K562 treated with DMSO at 1 percent for 24 hours (cell line): ENCODE data around the gene RHOC. TPM values are rescaled to one million over a fixed set of nuclear protein-coding genes. Genes with fewer than 3 reads are reported as not detected.

Source experiments
- total RNA-seq: library from RNA; unstranded; fragments of 300-600 nt; gene quantifications from 2 replicates; pipeline ENCODE4 v1.2.3, GENCODE V29; 2022; ENCODE audit warnings: low read depth; ENCODE audit not compliant: insufficient read depth

Gene RHOC
- 342 and 343 TPM in 2 replicates for total RNA-seq

DNA sequence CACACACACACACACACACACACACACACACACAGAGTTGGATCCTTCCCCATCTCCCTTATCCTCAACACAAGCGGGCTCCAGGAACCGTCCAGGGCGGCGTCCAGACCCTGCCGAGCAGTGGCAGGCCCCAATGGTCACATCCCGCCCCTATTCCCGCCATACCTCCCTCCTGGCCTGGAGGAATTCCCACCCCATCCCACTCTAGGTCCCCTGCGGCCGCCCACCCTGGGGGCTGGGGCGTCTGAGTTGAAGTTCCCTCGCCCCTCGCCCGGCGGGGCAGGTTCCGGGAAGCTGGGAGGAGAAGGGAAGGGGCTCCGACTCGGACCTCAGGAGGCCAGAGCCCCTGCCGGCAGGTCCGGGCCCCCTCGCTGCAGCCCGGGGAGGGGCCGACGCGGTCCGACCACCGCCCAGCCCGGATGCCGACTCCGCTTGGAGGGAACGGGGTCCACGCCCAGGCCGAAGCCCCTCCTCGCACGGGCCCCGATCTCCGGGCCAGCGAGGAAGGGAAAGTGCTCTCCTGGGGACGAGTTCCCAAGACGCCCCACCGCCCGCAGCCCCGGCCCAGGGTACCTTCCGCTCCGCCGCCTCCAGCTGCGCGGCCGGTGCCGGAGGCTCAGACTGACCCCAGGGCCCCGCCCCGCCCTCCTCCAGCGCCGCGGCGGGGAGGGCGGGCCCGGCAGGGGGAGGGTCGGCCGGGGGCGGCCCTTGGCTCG, at the start of gene RHOC:
RHOC (minus strand) TSS at position 623 of the 716 bp plus-strand sequence. CDS start 3,328 bp downstream, outside the sequence.

GRCh38 chr1:112715264-112716053, 8.5 kb upstream of the RHOC start, which contains the start of gene PPM1J:
TSS of gene PPM1J (minus strand) at chr1:112715332. CDS start at chr1:112715301, 31 bp downstream.

DNA sequence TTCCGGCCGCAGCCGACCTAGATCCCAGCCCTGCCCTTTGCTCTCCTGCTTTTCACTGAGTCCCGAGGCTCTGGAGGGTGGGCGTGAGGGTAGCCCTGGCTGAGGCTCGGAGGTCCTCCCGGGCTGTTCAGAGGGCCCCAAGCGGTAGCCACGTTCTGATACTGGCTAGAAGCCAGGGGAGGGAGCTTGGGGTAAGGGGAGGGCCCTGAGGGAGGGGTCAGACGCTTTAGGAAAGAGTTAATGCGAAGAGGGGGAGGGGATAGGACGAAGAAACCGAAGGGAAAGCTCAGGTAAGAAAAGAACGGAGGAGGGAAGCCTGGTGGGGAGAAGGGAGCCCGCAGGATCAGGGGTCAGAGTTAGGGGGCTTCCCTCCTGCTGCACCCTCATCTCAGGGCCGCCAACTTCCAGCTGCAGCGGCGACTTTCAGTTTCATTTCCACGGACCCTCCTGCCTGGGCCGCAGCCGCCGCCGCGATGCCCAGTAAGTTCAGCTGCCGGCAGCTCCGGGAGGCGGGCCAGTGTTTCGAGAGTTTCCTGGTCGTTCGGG, 32.4 kb downstream of the RHOC start, which contains the start of gene MOV10:
MOV10 (plus strand) TSS at position 220 of the 546 bp plus-strand sequence; CDS start at position 474, 254 bp downstream.

Other genes with a start within 250 kb of the RHOC start
- 0.12 and 0.22 TPM in 2 replicates for gene WNT2B, start 198.2 kb downstream of the RHOC start, total RNA-seq
- 10.1 and 10.6 TPM in 2 replicates for gene ST7L, start 88.0 kb downstream of the RHOC start, total RNA-seq
- gene CAPZA1, start 87.3 kb downstream of the RHOC start, total RNA-seq, result 86.7 and 101 TPM in 2 replicates
- 133 and 138 TPM in 2 replicates for gene MOV10, start 32.5 kb downstream of the RHOC start, total RNA-seq
- gene PPM1J, start 8.2 kb upstream of the RHOC start, total RNA-seq, result 1.3 and 2.4 TPM in 2 replicates
- gene SLC16A1, start 249.1 kb upstream of the RHOC start, total RNA-seq, result 117 and 129 TPM in 2 replicates